HEK293T (cell line): ENCODE data around the gene CYP21A2.
"Not testable (repeated sequence)": the region's sequence is repeated elsewhere in the genome, so short reads cannot be mapped to it uniquely, and the experiment has no call there.

Experiments
- ARNT ChIP-seq: fragments of 450-650 bp; IDR thresholded peaks from 2 replicates; pipeline ENCODE4 v1.6.1; 2017; ENCODE audit warnings: mild to moderate bottlenecking
- BHLHE40 ChIP-seq: fragments of 450-650 bp; IDR thresholded peaks from 2 replicates; pipeline ENCODE4 v1.6.1; 2016; ENCODE audit warnings: mild to moderate bottlenecking, moderate library complexity, borderline replicate concordance
- CTBP1 ChIP-seq: fragments of 450-650 bp; IDR thresholded peaks from 2 replicates; pipeline ENCODE4 v1.6.1; 2016; ENCODE audit warnings: borderline replicate concordance
- ELF4 ChIP-seq: fragments of 450-650 bp; IDR thresholded peaks from 2 replicates; pipeline ENCODE4 v1.6.1; 2017; ENCODE audit warnings: antibody characterized with exemption
- FOXA1 ChIP-seq: fragments of 450-650 bp; IDR thresholded peaks from 2 replicates; pipeline ENCODE4 v1.6.1; 2016; ENCODE audit warnings: mild to moderate bottlenecking
- FOXK2 ChIP-seq: fragments of 450-650 bp; IDR thresholded peaks from 2 replicates; pipeline ENCODE4 v1.6.1; 2016; ENCODE audit warnings: mild to moderate bottlenecking
- FOXM1 ChIP-seq: fragments of 450-650 bp; IDR thresholded peaks from 2 replicates; pipeline ENCODE4 v1.6.1; 2017; ENCODE audit warnings: mild to moderate bottlenecking, borderline replicate concordance
- LEF1 ChIP-seq: fragments of 450-650 bp; IDR thresholded peaks from 2 replicates; pipeline ENCODE4 v1.6.1; 2017; ENCODE audit warnings: mild to moderate bottlenecking, borderline replicate concordance
- NFRKB ChIP-seq: fragments of 450-650 bp; IDR thresholded peaks from 2 replicates; pipeline ENCODE4 v1.6.1; 2016; ENCODE audit warnings: mild to moderate bottlenecking, moderate library complexity
- SP1 ChIP-seq: fragments of 450-650 bp; IDR thresholded peaks from 2 replicates; pipeline ENCODE4 v1.6.1; 2017
- SUZ12 ChIP-seq: fragments of 450-650 bp; IDR thresholded peaks from 2 replicates; pipeline ENCODE4 v1.6.1; 2016; ENCODE audit warnings: mild to moderate bottlenecking
- TARDBP ChIP-seq: fragments of 450-650 bp; IDR thresholded peaks from 2 replicates; pipeline ENCODE4 v1.6.1; 2016
- ZNF384 ChIP-seq: fragments of 450-650 bp; IDR thresholded peaks from 2 replicates; pipeline ENCODE4 v1.6.1; 2016

DNA sequence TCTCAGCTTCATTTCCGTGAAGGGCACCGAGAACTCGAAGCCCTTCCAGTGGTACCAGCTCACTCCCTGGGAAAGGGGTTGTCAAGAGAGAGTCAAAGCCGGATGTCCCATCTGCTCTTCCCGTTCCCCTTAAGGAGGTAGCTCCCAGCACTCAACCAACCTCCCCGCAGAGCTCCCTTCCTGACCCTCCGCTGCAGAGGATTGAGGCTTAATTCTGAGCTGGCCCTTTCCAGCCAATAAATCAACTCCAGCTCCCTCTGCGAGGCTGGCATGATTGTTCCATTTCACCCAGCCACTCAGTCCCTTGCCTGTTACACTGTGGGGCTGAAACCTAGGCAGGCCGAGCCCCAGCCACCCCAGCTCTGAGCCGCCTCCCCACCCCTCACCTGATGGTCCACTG lies 3.2 kb downstream of the CYP21A2 start:
- not testable (repeated sequence) for TF ChIP-seq SUZ12, ELF4, BHLHE40, TARDBP, SP1, NFRKB, FOXM1, FOXK2, LEF1, ARNT, CTBP1, FOXA1, ZNF384
